NCI-H1092 treated with DMSO at 0.1 percent for 48 hours (cell line): ENCODE measurements around the gene FXYD6.
A peak's percentile ranks its signal among the peaks of the same experiment; 100 is the strongest.

Experiments
- DNase-seq: peaks from one replicate; lab custom pipeline; 2025; lab: John Stamatoyannopoulos, UW

The FXYD6 gene

DNA sequence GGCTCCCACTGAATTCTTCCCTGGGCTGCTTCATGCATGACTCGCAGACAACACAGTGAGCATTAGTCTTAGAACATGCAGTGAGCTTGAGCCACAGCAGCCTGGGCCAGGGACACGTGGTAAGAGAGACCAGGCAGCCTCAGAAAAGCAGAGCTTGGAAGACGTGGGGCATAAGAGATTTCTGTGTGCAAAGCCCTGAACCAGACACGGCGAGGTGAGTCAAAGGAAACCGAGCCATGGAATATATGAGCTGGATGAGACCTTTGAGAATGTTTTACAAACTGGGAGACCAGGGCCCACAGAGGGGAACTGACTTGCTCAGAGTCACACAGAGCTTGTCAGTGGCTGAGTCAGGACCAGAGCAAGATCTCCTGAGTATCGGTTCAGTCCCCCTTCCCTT lies 8.5 kb upstream of the FXYD6 start:
- no peak for DNase-seq

DNA sequence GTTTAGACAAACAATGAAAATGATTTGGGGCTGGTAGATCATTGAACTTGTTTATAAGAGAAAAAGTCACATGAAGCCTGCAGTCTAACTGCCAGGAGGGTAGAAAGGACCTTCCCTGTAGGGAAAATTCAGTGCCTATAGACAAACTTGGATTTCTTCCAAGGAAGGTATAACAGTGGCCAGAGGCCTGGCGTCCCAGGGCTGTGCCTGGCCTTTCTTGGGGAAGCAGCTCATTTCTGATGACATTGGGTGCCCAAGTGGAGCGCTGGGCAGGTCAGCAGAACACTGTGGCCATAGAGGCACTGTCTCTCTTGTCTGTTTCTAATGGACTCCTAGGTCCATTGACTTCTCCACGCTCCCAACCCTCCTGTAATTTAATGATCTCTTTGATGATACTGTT lies 6.6 kb upstream of the FXYD6 start:
- no peak for DNase-seq

DNA sequence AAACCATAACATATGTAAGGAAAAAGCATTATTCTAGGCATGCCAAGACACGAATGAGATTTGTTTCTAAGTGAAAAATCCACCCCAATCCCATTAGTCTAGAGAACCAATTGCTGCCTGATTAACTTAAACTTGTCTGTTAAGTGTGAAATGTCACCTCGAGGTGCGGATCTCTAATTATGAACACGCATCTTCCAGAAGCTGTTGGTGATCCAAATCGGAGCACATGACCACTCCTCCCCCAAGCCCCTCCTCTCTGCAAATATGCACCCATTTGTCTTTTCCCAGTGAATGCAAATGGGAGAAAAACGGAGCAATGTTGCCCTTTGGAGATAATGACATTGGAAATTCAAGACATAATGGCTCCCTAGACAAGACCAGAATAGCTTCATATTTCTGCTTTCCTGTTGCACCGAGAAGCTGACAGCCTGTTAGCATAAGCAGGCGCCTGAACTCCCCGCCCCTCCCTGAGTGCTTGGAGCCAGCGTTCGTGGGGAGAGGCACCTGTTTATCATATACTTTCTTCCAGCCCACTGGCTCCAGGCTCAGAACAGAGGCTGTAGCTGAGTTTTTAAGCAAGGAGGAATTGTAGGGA lies 6.0 kb upstream of the FXYD6 start:
- DNase-seq = peak; percentile 13

DNA sequence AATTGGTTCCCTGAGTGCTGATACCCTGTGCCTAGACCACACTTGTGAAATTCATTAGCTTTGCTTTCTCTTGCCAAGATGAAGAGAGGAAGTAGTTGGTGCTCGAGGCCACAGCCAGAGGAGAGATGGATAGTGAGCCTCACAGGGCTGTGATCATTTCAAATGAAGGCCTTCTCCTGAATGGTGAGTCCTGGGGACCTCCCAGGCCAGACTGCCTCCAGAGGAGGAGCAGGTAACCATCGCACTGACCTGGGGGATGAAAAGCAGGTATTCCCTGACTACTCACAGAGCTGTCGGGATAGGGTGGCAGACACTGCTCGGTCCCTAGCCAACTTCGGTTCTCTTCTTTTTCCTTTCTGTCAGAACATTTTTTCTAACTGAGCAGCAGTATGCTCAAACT lies 4.8 kb upstream of the FXYD6 start:
- DNase-seq = no peak

DNA sequence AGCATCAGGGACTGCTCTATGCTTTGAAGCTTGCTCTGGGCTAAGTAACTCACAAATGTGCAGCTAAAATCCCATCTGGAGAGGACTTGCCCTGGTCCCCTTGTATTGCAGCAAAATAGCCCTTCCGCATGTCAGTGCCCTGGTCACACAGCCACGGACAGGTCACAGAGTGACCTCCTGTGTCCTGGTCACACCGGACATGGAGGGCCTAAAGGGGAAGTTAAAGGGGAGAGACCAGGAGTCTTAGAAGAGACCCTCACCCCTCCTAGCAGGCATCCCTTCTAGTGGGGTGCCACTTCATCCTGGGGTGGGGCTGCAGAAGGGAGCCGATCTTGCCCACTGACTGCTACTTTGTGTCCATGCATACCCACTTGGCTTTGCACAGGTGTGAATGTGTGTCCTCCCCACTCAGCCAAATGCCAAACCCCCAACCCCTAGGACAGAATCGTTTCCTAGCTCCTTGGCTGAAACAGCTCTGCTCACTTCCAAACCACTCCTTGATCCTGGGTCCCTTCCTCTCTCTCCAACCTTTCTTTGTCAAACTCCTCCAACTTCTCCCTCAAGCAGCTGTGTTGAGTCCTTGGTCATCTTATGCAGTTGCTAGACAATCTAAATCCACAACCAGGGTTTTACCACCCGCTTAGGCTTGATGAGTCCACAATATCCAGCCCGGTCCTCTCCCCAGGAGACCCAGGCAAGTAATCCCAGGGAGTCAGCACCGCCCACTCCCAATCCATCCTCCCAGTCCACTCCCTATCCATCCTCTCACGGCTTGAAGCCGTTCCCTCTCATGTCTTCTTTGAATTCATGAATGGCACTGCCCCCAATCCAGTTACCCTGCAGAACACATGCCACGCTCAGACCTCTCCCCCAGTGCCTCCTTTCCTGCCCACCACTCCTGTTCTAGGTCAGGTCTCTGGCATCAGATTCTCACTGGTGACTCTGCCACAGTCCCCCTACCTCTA lies 3.3 kb upstream of the FXYD6 start:
- no peak for DNase-seq

DNA sequence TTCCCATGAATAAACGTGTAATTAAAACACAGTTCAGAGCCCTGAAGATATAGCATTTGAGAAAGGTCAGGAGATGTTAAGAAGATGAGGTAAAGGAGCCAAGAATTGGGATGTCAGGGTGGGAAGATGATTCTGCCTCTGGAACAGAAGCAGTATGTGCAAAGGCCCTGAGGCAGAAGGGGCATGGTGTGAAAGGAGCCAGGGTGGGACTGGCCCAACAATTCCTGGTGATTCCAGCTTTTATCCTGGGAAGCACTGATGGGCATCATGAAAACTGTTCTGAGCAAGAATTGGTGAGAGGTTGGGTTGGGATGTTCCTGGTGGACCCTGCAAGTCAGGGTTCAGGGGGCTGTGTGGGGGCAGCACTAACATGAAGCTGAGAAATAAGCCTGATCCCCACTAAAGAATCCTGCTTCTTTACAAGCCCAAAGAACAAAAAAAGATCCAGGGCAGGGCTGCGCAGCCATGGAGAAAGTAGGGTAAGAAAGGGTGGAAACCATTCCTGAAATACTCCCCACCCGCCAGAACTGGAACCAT lies 2.5 kb upstream of the FXYD6 start:
- DNase-seq = no peak

DNA sequence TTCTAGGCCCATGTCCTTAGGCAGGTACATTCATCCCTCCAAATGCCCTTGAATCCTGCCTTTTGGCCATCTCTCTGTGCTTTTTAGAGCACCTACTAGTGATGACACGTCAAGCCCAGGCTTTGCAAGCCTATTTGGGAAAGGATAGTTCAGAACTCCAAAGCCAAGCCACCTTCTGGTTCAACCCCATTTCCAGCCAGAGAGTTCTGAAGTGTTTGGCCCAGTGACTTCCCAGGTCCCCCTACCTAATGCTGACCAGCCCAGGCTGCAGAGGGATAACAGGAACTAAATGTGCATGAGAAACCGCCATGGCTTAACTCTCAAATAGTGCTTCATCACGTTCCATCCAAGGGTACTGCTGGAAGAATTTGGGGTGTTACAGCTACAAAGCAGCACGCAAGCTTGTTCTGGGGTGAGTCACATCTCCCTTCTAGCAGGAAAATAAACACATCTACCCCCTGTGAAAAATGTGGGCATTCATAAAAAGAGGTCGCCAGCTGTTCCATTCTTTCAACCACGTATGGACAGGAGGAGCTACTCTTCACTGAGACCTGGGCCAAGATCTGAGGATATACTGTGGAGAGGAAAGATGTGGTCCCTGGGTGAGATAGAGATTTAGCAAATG lies 2.0 kb upstream of the FXYD6 start:
- no peak for DNase-seq

DNA sequence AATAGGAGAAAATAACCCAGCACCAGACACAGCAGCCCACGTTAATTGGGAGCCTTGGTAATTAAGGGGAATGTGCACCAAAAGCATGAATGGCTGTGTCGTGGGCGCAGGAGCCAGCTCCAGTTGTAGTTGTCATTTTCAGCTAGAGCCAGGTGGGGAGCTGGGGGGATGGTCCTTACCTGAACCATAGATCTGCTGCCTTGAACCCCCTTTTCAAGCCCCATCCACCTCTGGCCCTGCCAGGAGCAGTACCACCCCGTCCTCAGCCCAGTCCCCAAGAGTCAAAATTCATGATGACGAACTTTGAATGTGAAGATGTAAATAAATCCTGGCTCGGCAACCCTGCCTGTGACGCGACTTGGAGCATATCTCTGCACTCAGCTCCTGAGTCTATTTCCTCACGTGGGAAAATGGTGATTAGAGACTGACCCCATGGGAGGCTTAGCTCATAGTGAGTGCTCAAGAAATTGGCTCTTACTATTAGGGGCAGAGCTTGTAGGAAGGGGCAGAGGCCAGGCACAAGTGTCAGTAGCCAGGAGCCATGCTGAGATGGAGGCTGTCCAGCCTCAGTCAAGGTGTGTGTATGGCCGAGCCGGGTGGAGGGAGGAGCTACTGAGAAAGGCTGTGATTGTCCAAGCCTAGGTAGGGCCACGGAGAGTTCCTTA lies 794 bp upstream of the FXYD6 start:
- DNase-seq = no peak

DNA sequence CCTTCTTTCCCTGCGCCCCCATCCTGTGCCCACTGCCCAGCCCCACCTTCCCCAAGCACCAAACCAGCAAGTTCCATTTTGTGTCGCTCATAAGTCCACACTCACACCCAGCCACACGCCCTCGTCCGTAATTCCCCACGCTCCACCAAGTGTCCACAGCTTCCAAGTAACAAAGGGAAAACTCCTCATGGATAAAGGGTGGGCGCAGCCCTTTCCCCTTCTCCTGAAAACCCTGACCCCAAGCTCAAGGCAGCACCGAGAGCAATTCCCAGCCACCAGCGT lies 458 bp downstream of the FXYD6 start:
- peak; percentile 74 for DNase-seq

DNA sequence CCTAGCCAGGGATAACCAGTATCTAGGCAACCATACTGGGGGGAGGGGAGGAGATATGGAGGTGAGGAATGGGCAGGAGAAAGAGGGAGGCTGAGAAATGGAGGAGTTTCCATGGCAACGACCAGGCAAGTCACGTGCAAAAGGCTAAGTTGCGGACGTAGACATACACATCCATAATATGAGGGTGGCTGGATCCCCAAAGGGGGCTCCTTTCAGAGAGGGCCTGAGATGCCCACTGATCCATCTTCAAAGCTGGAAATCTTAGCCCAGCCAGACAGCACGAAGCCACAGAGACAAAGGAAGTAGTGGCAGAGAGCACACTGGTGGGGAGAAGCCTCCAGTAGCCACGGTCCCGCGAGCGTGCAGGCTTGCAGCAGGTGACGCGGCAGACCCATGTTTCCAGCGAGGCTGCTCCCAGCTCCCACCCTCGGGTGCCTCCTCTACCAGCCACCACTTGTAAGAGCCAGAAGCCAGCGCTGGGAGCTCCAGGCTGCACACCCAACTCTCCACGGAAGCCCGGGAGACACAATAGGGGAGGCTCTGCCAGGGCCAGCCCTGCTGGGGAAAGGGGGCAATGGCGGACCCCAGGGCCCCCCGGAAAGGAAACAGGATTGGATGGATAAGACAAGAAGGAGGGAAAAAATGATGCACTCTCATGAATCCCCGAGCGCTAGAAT lies 938 bp downstream of the FXYD6 start:
- peak; percentile 78 for DNase-seq

DNA sequence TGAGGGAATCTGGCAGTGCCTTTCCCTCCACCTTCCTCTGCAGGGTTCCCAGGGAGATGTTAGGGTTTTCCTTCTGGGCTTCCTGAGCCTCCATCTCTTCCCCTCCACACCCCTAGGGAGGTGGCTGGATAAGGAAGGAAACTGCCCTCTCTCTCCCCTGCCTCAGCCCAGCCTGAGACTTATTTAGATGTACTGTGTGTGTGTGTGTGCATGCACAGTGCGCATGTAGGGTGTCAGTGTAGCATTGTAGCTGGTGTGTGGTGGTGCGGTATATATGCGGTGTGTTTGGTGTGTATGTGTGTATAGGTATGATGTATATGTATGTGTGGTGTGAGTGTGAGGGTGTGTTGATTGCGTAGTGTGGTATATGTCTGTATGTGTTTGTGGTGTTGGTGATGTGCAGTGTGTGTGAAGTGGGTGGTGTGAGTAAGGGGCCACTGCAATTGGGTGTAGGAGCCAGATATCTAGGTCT lies 1.5 kb downstream of the FXYD6 start:
- DNase-seq = no peak

DNA sequence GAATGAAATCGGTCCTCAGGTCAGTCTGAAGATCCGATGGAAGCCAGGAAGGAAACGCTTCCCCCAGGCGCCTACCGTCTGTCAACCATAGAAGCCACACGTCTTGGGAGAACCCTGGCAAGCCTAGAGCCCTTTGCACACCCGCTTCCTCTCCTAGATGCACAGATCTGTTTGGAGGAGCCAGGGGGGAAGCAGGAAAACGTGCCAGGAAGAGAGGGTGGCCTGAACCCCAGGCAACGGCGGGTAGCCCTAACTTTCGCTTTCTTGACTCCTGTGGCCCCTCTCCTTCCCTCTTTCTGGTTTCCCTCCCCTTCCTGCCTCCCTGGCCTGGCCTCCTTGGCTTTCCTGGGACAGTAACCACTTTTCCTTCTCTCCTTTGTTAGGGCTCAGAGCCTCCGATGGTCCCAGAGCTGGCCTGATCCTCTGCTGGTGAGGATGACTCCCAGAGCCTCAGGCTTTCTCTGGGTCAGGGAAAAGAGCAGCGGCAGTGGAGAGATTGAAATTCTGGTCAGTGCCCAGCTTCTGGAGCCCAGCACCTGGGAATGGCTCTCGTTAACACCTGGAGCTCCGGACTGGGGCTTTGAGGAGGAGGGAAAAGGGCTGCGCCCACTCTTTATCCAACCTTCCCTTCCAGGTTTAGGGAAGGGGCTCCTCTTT lies 2.1 kb downstream of the FXYD6 start:
- no peak for DNase-seq

DNA sequence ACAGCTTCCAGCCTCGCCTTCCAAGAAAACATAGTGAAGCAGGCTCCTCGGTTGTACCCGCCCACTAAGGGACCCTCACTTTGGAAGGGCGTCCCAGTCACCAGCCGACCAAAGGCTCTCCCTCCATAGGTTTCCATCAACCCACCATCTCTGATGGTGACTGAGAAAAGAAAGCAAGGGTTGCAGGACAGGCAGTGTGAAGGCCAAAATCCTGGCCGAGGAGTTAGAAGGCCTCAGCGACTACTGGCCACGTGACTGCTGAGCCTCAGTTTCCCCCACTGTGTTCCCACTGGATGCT lies 2.7 kb downstream of the FXYD6 start:
- DNase-seq = no peak

DNA sequence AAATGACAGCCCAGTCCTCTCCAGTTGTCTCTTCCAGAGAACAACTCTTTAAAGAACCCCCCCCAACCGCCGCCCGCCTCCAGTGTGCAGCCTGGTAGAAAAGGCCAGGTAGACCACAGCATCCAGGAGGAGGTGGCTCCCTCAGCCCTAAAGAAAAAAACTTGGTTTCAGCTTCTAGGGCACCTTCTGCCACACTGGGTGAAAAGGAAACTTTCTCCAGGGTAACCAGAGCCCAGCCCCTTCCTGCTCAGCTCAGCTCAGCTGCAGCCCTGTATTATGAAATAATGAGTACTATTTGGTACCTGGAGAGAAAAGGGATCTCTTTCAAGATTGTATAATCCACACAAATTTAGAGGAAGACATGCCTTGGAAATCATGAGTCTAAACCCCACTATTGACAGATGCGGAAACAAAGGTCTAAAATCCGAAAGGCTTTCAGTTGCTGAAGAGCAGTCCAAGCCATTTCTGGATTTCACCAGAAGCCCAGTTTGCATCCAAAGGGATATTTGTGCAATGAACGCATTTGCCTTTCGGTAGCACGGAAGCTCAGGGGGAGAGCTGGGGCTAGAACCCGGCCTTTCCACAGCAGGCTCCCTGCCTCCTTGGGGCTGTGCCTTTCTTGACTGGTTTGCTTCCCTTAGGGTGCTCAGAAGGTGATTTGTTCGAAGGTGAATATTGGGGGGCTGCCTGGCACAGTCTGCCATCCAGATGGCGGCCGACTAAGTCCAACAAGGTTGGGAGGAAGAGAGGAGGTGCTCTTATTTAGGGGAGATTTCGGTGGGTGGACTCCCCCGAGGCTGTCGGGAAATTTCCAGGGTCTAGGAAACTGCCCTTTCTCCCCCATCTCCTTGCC lies 3.3 kb downstream of the FXYD6 start:
- DNase-seq = no peak

DNA sequence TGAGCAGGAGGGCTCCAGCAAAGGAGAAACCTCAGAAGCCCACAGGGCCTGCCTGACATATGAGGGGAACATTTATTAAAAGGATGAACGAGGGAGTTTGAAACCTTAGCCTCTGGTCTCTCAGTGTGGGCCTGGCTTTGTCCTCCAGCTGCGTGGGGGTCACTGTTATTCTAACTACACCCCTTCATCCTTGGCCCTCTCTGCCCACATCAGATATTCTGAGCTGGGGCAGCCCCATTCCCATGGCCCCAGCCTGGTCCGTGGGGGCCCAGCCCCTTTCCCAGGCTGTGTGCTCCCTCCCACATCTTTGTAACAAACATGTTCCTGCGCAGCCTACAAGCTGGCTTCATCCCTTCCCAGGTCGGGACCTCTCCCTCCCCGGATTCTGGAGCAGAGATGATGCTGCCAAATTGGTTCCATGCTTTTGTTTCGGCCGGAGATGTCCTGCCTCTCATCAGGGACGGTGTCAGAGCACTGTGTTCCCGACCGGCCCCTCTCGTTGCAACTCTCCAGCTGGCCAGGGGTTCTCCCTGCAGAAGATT lies 4.0 kb downstream of the FXYD6 start:
- no peak for DNase-seq

DNA sequence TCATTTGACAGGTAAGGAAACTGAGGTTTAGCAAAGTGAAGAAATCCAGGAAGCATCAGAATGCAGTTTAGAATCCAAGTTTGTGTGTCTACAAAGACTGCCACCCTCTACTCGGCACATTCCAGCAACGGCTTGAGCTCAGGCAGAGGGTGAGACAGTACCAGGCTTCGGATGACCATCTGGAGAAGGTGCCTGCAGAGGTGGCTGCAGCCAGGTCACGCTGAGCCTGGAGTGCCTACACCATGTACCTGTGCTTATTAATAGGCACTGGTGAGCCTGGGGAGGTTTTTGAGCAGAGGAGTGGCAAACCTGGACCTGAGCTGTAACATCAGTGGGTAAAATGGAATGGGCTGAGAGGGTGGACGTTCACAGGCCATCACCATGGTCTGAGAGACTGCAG lies 4.7 kb downstream of the FXYD6 start:
- no peak for DNase-seq

DNA sequence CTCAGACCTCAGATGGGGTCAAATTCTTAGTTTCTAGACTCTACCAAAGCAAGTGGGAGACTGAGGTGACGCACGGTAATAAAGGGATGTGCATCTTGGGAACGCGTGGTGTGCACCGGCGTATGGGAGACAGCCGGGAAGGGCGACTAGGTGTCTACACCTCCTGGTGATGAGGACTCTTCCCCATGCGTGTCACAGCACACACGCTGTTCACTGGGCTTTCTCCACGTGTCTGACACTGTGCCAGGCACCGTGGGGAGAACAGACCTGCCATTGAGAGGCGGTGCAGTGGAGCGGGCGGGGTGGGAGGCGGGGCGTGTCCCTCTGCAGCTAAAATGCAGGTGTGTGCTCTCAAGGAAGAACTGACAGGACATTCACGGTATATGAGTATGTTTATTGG lies 5.3 kb downstream of the FXYD6 start:
- no peak for DNase-seq

DNA sequence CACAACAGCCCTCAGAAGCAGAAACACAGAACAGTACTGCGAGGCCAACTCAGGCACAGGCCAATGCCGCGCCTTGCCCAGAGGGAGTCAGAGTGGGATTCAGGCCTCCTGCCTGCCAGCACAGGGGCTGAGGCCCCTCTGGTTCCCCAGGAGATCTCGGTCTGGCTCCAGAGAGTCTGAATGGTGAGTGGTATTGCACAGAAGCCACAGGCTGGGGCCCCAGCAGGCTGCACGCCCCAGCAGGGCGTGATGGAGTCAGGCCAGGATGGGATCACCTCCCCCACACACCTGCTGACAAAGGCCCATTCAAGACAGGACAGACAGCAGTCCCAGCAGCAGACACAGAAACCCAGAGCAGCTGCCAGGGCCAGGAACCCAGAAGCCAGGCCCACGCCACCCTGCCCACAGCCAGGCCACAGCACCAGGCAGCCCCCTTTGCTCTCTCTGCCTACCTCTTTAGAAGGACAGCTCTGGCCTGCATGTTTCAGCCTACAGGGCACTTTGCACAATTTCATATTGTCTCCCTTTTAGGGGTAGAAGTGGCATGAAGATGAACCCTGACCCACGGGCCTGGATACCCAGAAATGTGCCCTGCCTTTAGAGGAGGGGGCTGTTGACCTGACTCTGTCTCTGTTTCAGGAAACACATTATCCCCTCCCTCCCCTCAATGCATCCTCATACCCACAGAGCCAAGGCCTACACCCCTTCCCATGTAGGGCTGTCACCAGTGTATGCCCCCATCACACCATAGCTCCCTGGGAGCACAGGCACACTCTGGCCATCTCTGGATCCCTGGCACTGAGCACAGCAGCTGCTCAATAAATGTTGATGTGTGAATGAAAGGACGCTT lies 6.1 kb downstream of the FXYD6 start:
- DNase-seq = peak; percentile 73

DNA sequence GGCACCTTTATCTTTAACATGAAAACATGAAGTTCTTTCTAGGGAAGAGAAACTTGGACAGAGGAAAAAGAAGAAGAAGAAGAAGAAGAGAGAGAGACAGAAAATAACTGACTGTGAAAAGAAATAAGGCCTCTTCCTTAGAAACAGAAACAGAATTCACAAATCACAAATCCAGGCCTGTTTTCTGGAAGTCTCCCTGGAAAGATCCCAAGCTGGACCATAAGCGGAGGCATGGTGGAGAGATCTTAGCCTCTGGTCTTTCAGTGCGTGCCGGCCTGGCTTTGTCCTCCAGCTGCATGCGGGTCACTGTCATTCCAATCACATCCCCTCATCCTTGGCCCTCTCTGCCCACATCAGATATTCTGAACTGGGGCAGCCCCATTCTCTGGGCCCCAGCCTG lies 6.9 kb downstream of the FXYD6 start:
- DNase-seq = no peak
